Effector memory CD4-positive, alpha-beta T cell (primary cell): ENCODE results near the gene CGB7.
"Not testable (repeated sequence)": the region's sequence is repeated elsewhere in the genome, so short reads cannot be mapped to it uniquely, and the experiment has no call there.

Source experiments
- DNase-seq, 3 donors: peaks; one replicate each; pipeline ENCODE4 v3.0.0-alpha.2; 2020
- H3K27ac ChIP-seq: 2 replicates; pipeline ENCODE4 v1.7.0; 2013; ENCODE audit warnings: mild to moderate bottlenecking, low read length, moderate library complexity; ENCODE audit not compliant: insufficient read depth, poor library complexity, severe bottlenecking
- H3K27me3 ChIP-seq: replicated peaks from 2 replicates; pipeline ENCODE4 v1.7.0; 2013; ENCODE audit warnings: mild to moderate bottlenecking, low read length; ENCODE audit not compliant: insufficient read depth, control insufficient read depth, poor library complexity, severe bottlenecking
- H3K36me3 ChIP-seq: 2 replicates; pipeline ENCODE4 v1.7.0; 2013; ENCODE audit warnings: mild to moderate bottlenecking, low read length, moderate library complexity; ENCODE audit not compliant: control insufficient read depth, insufficient read depth
- H3K4me1 ChIP-seq: 2 replicates; pipeline ENCODE4 v1.7.0; 2013; ENCODE audit warnings: low read length, mild to moderate bottlenecking; ENCODE audit not compliant: control insufficient read depth, insufficient read depth, poor library complexity, severe bottlenecking
- H3K4me3 ChIP-seq: 2 replicates; pipeline ENCODE4 v1.7.0; 2013; ENCODE audit warnings: low read length, low read depth, mild to moderate bottlenecking; ENCODE audit not compliant: insufficient read depth, poor library complexity, severe bottlenecking
- H3K9me3 ChIP-seq: 2 replicates; pipeline ENCODE4 v1.7.0; 2013; ENCODE audit warnings: mild to moderate bottlenecking, low read length, moderate library complexity; ENCODE audit not compliant: control insufficient read depth

CGB7 gene

GRCh38 chr19:49092686-49093085, 35.1 kb upstream of the CGB7 start:
- Histone ChIP-seq H3K27ac (no peak overlapping the region), H3K4me3 (no peak overlapping the region), H3K4me1 (no peaks in the 10 kb centered on the region), H3K27me3 (no peaks in the 10 kb centered on the region), H3K9me3 (no peaks in the 10 kb centered on the region), H3K36me3 (peaks cover 69% of the 10 kb centered on the region)
- no peak for DNase-seq

GRCh38 chr19:49091391-49092038, 34.0 kb upstream of the CGB7 start:
- no peak overlapping the region for H3K27ac ChIP-seq
- H3K9me3 ChIP-seq, result no peaks in the 10 kb centered on the region
- DNase-seq, result no peak
- H3K4me1 ChIP-seq, result peaks cover 10% of the 10 kb centered on the region
- peaks cover 66% of the 10 kb centered on the region for H3K36me3 ChIP-seq
- H3K4me3 ChIP-seq, result no peak overlapping the region
- H3K27me3 ChIP-seq, result no peaks in the 10 kb centered on the region

DNA sequence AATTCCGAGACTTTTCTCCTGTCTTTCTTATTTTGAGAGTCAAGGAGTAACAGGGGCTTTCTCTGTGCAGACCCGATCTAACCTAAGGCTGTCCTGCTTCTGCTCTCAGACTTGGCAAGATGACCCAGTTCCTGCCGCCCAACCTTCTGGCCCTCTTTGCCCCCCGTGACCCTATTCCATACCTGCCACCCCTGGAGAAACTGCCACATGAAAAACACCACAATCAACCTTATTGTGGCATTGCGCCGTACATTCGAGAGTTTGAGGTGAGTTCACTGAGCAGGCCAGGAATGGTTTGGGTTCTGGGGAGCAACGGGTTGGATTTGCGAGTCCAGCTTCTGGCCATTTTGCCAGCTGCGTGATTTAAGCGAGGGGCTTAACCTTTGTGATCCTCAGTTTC, 28.7 kb upstream of the CGB7 start:
- Histone ChIP-seq H3K36me3 (peaks cover 32% of the 10 kb centered on the region), H3K27me3 (no peaks in the 10 kb centered on the region), H3K9me3 (no peaks in the 10 kb centered on the region), H3K4me3 (peak overlapping the region; percentile 74), H3K4me1 (peaks cover 16% of the 10 kb centered on the region), H3K27ac (peak overlapping the region; percentile 84)
- DNase-seq, result no peak

DNA sequence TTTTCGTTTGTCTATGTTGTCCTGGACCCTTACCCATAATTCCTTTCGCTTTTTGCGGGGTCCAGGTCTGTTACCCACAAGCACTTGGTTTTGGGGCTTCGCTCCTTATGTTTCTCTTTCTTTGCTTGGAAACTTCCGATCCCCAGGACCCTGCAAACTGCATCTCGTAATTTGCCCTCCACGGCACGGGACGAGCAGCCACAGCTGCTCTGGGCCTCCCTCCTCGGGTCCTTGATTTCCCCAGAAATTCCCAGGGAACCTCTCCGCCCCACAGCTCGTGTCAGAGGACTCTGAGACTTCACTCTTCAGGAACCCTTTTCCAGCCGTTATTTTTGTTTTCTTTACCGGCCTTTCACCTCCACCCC, 28.3 kb upstream of the CGB7 start:
- Histone ChIP-seq H3K27ac (peak overlapping the region; percentile 84), H3K4me3 (peak overlapping the region; percentile 74), H3K4me1 (peaks cover 16% of the 10 kb centered on the region), H3K36me3 (peaks cover 28% of the 10 kb centered on the region), H3K9me3 (no peaks in the 10 kb centered on the region), H3K27me3 (no peaks in the 10 kb centered on the region)
- DNase-seq, result no peak

- peak; percentile 99 for DNase-seq
- Histone ChIP-seq H3K4me3 (peak within 1 kb of the TSS; percentile 74), H3K9me3 (no peaks in the 10 kb centered on the region)
Observed at GRCh38 chr19:49085020-49085867, 27.7 kb upstream of the CGB7 start, which contains the start of gene SNRNP70. SNRNP70 (plus strand) TSS chr19:49085451; CDS start chr19:49086415, 964 bp downstream.

GRCh38 chr19:49084206-49085019, 26.9 kb upstream of the CGB7 start:
- H3K4me3 ChIP-seq, result peak overlapping the region; percentile 74
- peaks cover 16% of the 10 kb centered on the region for H3K4me1 ChIP-seq
- H3K27ac ChIP-seq, result peak overlapping the region; percentile 84
- H3K9me3 ChIP-seq, result no peaks in the 10 kb centered on the region
- DNase-seq, result no peak
- no peaks in the 10 kb centered on the region for H3K27me3 ChIP-seq
- H3K36me3 ChIP-seq, result peaks cover 14% of the 10 kb centered on the region

More at GRCh38 chr19:49085020-49085867, 27.7 kb upstream of the CGB7 start, which contains the start of gene SNRNP70:
- Histone ChIP-seq H3K4me1 (peaks cover 16% of the 10 kb centered on the region), H3K27ac (peak within 1 kb of the TSS; percentile 84), H3K36me3 (peaks cover 22% of the 10 kb centered on the region), H3K27me3 (no peaks in the 10 kb centered on the region)

DNA sequence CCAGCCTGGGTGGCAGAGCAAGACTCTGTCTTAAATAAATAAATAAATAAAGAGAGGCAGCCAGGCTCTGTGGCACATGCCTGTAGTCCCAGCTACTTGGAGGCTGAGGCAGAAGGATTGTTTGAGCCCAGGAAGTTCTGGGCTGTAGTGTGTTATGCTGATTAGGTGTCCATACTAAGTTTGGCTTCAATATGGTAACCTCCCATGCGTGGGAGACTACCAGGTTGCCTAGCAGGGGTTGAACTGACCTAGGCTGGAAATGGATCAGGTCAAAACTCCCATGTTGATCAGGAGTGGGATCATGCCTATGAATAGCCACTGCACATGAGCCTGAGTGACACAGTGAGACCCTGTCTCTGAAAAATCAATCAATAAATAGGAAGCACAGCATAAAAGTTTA, 23.7 kb upstream of the CGB7 start:
- no peaks in the 10 kb centered on the region for H3K27me3 ChIP-seq
- no peak overlapping the region for H3K27ac ChIP-seq
- no peak for DNase-seq
- no peak overlapping the region for H3K4me3 ChIP-seq
- no peaks in the 10 kb centered on the region for H3K9me3 ChIP-seq
- no peaks in the 10 kb centered on the region for H3K36me3 ChIP-seq
- H3K4me1 ChIP-seq, result peaks cover 4% of the 10 kb centered on the region

DNA sequence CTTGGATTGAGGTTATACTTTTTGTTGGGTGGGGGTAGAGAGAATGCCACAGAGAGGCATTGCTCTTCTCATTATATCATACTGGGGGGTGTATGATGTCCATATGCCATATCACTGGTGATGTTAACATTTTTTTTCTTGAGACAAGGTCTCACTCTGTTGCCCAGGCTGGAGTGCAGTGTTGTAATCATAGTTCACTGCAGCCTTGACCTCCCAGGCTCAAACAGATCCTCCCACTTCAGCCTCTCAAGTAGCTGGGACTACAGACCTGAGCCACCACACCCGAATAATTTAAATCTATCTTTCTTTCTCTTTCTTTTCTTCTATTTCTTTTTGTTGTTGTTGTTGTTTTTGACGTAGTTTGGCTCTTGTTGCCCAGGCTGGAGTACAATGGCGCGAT, 22.8 kb upstream of the CGB7 start:
- Histone ChIP-seq H3K9me3 (no peaks in the 10 kb centered on the region), H3K27ac (no peak overlapping the region), H3K4me1 (no peaks in the 10 kb centered on the region), H3K36me3 (no peaks in the 10 kb centered on the region), H3K4me3 (no peak overlapping the region), H3K27me3 (no peaks in the 10 kb centered on the region)
- DNase-seq, result no peak

- H3K27me3 ChIP-seq, result peaks cover 18% of the 10 kb centered on the region
- not testable (repeated sequence) for H3K4me1 ChIP-seq, H3K27ac ChIP-seq, H3K4me3 ChIP-seq, H3K36me3 ChIP-seq, DNase-seq, H3K9me3 ChIP-seq
Observed at GRCh38 chr19:49074869-49075268, 17.3 kb upstream of the CGB7 start.
